CD4-positive, alpha-beta T cell (primary cell): ENCODE data around the gene NFATC1. TPM values are rescaled to one million over a fixed set of nuclear protein-coding genes. Genes with fewer than 3 reads are reported as not detected.

Source experiments
- ATAC-seq: fragments of 200-7000 bp; cut with Tn5 transposase; one replicate; pipeline ENCODE4 v1.10.0; 2022; ENCODE audit warnings: mild to moderate bottlenecking; ENCODE audit not compliant: poor library complexity
- CTCF ChIA-PET: fragments of 350-600 bp; sonication (Branson Sonifier 250); formaldehyde crosslinking; loops from one replicate; lab custom pipeline; 2021; ENCODE audit warnings: antibody characterized with exemption, inconsistent platforms; lab: Charles Lee
- POLR2A ChIA-PET: fragments of 350-600 bp; sonication (Branson Sonifier 250); formaldehyde crosslinking; loops from one replicate; lab custom pipeline; 2021; ENCODE audit warnings: antibody characterized with exemption, inconsistent platforms; lab: Charles Lee
- DNase-seq, 14 experiments: peaks; one replicate each; pipeline ENCODE4 v3.0.0-alpha.2; 2013 to 2020; ENCODE audit warnings: mixed read lengths in 2 of 14
- H3K27ac ChIP-seq, 2 donors: one replicate each; pipeline versions ENCODE4 v1.5.1 to v1.7.0; 2013; ENCODE audit warnings: low read length in 2 of 2, low read depth in 1 of 2, mild to moderate bottlenecking in 1 of 2
- H3K27me3 ChIP-seq, 2 experiments: 1 replicate in 1 of 2; 2 replicates in 1 of 2; pipeline versions ENCODE4 v1.6.1 to v1.7.0; 2013; ENCODE audit warnings: low read length in 2 of 2, control low read depth in 1 of 2, mild to moderate bottlenecking in 1 of 2, moderate library complexity in 1 of 2; ENCODE audit not compliant: insufficient read depth in 2 of 2, control insufficient read depth in 1 of 2
- H3K36me3 ChIP-seq: one replicate; pipeline ENCODE4 v1.6.1; 2013; ENCODE audit warnings: low read length, control low read depth; ENCODE audit not compliant: insufficient read depth
- H3K4me1 ChIP-seq: one replicate; pipeline ENCODE4 v1.6.1; 2013; ENCODE audit warnings: low read length, control low read depth; ENCODE audit not compliant: insufficient read depth
- H3K4me3 ChIP-seq: one replicate; pipeline ENCODE4 v1.5.1; 2013; ENCODE audit warnings: mild to moderate bottlenecking, low read length, moderate library complexity
- H3K9me3 ChIP-seq, 2 experiments: 1 replicate in 1 of 2; 2 replicates in 1 of 2; pipeline versions ENCODE4 v1.6.1 to v1.7.0; 2013; ENCODE audit warnings: low read length in 2 of 2, mild to moderate bottlenecking in 2 of 2, control low read depth in 1 of 2, moderate library complexity in 1 of 2; ENCODE audit not compliant: control insufficient read depth in 1 of 2, insufficient read depth in 1 of 2
- H3K27ac Mint-ChIP-seq: one replicate; pipeline ENCODE4 v1.8.0; 2020; ENCODE audit warnings: mixed read lengths
- H3K27me3 Mint-ChIP-seq: one replicate; pipeline ENCODE4 v1.8.0; 2021; ENCODE audit warnings: mixed read lengths
- H3K36me3 Mint-ChIP-seq: one replicate; pipeline ENCODE4 v1.8.0; 2021; ENCODE audit warnings: low read depth, mixed read lengths
- H3K4me1 Mint-ChIP-seq: one replicate; pipeline ENCODE4 v1.8.0; 2021; ENCODE audit warnings: low read depth, mixed read lengths
- H3K4me3 Mint-ChIP-seq: one replicate; pipeline ENCODE4 v1.8.0; 2020; ENCODE audit warnings: mild to moderate bottlenecking, mixed read lengths
- H3K9me3 Mint-ChIP-seq: one replicate; pipeline ENCODE4 v1.8.0; 2020; ENCODE audit warnings: mixed read lengths
- CTCF ChIP-seq: fragments of 200-600 bp; IDR thresholded peaks from one replicate; pipeline ENCODE4 v1.8.0; 2022; ENCODE audit warnings: antibody characterized with exemption, mild to moderate bottlenecking
- intact Hi-C, 2 experiments: fragments of 100-400 bp; cut with DNase I in 1 of 2; cut with micrococcal nuclease in 1 of 2; formaldehyde crosslinking; loops; one replicate each; pipeline versions ENCODE4 v1.15.1 to v1.9.0; 2023 to 2025; cut with DNase I, micrococcal nuclease
- total RNA-seq, 174 experiments: library from RNA in 2 of 174; stranded (reverse) in 2 of 174; gene quantifications; one replicate each; pipeline ENCODE4 v1.2.3 and lab custom pipeline; 2021 to 2026

NFATC1 gene
- total RNA-seq, 2 experiments from 2014 or later: 107 to 113 TPM

GRCh38 chr18:79534356-79534755, 138.6 kb downstream of the NFATC1 start:
- ATAC-seq (no peak), DNase-seq (no peak)
- peaks cover 0 to 5% of the 10 kb centered on the region in 2 experiments for H3K27me3 ChIP-seq
- Mint-ChIP-seq H3K9me3 (no peaks in the 10 kb centered on the region), H3K27me3 (no peaks in the 10 kb centered on the region), H3K27ac (no peak overlapping the region), H3K4me1 (no peaks in the 10 kb centered on the region), H3K4me3 (no peak overlapping the region), H3K36me3 (peaks cover 6% of the 10 kb centered on the region)
- POLR2A ChIA-PET: no interaction called here
- no peaks in the 10 kb centered on the region for H3K9me3 ChIP-seq
- CTCF ChIA-PET: no interaction called here
- intact Hi-C loops: no loop called here
- H3K27ac ChIP-seq: no peak overlapping the region
- no peak overlapping the region for H3K4me3 ChIP-seq
- H3K4me1 ChIP-seq: no peaks in the 10 kb centered on the region
- no peak for TF ChIP-seq CTCF
- peaks cover 11% of the 10 kb centered on the region for H3K36me3 ChIP-seq

GRCh38 chr18:79537758-79538157, 142.0 kb downstream of the NFATC1 start:
- Mint-ChIP-seq H3K4me1 (no peaks in the 10 kb centered on the region), H3K27me3 (no peaks in the 10 kb centered on the region), H3K4me3 (no peak overlapping the region), H3K9me3 (peaks cover 5% of the 10 kb centered on the region), H3K27ac (no peak overlapping the region), H3K36me3 (no peaks in the 10 kb centered on the region)
- H3K27me3 ChIP-seq: peaks cover 0 to under 1% of the 10 kb centered on the region in 2 experiments
- H3K4me3 ChIP-seq: no peak overlapping the region
- H3K9me3 ChIP-seq: no peaks in the 10 kb centered on the region
- no peaks in the 10 kb centered on the region for H3K4me1 ChIP-seq
- POLR2A ChIA-PET: no interaction called here
- H3K36me3 ChIP-seq: no peaks in the 10 kb centered on the region
- no peak for ATAC-seq
- CTCF ChIA-PET: no interaction called here
- TF ChIP-seq CTCF: no peak
- H3K27ac ChIP-seq: no peak overlapping the region
- intact Hi-C loops: loop anchor here in 1 of 2 experiments (5.0 kb wide), 1 partner anchor 50 kb away; no protein-coding TSS in a partner anchor
- no peak for DNase-seq

- H3K4me3 Mint-ChIP-seq: no peak overlapping the region
- ChIA-PET POLR2A (interaction anchor here (0.6 kb wide), 1 partner anchor 568 kb away, joined by 3 read pairs; no protein-coding TSS in a partner anchor), CTCF (no interaction called here)
- intact Hi-C loops: loop anchor here in 1 of 2 experiments (5.0 kb wide), 1 partner anchor 51 kb away; no protein-coding TSS in a partner anchor
- Histone ChIP-seq H3K4me1 (no peaks in the 10 kb centered on the region), H3K27ac (no peak overlapping the region), H3K27me3 (no peaks in the 10 kb centered on the region), H3K9me3 (no peaks in the 10 kb centered on the region), H3K36me3 (no peaks in the 10 kb centered on the region), H3K4me3 (no peak overlapping the region)
- no peaks in the 10 kb centered on the region for H3K36me3 Mint-ChIP-seq
- ATAC-seq (no peak), DNase-seq (no peak)
- H3K27me3 Mint-ChIP-seq: no peaks in the 10 kb centered on the region
- no peak overlapping the region for H3K27ac Mint-ChIP-seq
- no peak for TF ChIP-seq CTCF
- H3K9me3 Mint-ChIP-seq: peaks cover 5% of the 10 kb centered on the region
- no peaks in the 10 kb centered on the region for H3K4me1 Mint-ChIP-seq
Measured at GRCh38 chr18:79538635-79539034, 142.9 kb downstream of the NFATC1 start.
